ENCODE data around the gene SRSF4. TPM values are rescaled to one million over a fixed set of nuclear protein-coding genes. Genes with fewer than 3 reads are reported as not detected.

Gene SRSF4
- total RNA-seq, 2 donors from 2014 or later: 55.2 to 65.7 TPM

DNA sequence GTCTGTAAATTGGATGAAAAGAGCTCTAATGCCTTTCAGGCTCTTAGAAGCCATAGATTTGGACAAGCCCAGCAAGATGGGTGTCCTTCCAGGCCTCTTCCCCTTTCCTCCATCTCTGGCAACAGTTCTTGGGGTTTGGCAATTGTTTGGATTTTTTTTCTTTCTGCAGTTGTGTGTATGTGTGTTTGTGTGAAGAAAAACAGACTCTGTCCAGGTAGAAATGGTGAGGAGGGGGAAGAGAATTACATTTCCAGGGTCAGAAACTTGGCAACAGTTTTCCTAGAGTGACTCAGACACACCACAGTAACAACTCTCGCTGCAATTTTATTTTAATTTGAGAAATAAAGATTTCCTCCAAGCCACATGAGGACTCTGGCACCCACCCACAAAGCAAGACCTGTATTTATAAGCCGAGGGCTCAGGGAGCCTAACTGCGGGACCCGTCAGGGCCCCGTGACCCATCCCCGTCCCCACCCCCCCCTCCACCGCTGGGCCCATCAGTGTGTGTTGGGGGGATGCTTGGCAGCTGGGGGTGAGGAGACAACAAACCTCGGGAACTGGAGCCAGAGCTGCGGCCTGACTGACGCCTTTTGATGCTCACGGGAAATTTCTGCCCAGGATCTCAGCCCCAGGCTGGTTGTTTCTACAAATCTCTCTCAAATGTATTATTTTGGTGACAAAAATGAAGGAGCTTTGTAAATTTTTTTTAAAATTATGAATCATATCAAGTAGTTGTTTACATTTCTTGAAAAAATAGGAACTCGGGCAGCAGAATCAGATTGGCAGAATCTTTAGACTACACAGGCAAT lies 62.4 kb downstream of the SRSF4 start:
- intact Hi-C loops (cut with DNase I): no loop called here
- TF ChIP-seq POLR2A (IDR thresholded peaks at IDR 0.05) (no peak), POLR2AphosphoS5 (IDR thresholded peaks at IDR 0.05) (no peak)
- TF ChIP-seq, protein P1, sequence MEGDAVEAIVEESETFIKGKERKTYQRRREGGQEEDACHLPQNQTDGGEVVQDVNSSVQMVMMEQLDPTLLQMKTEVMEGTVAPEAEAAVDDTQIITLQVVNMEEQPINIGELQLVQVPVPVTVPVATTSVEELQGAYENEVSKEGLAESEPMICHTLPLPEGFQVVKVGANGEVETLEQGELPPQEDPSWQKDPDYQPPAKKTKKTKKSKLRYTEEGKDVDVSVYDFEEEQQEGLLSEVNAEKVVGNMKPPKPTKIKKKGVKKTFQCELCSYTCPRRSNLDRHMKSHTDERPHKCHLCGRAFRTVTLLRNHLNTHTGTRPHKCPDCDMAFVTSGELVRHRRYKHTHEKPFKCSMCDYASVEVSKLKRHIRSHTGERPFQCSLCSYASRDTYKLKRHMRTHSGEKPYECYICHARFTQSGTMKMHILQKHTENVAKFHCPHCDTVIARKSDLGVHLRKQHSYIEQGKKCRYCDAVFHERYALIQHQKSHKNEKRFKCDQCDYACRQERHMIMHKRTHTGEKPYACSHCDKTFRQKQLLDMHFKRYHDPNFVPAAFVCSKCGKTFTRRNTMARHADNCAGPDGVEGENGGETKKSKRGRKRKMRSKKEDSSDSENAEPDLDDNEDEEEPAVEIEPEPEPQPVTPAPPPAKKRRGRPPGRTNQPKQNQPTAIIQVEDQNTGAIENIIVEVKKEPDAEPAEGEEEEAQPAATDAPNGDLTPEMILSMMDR (IDR thresholded peaks at IDR 0.05): no peak
- Histone ChIP-seq H3K9me3 (no peaks in the 10 kb centered on the region), H3K4me1 (replicated peaks) (peaks cover 3% of the 10 kb centered on the region), H3K4me3 (no peak overlapping the region), H3K36me3 (no peaks in the 10 kb centered on the region), H3K27me3 (replicated peaks; ENCODE audit: insufficient read depth) (no peaks in the 10 kb centered on the region), H3K27ac (peak overlapping the region; percentile 4 to 58)
- no peak for DNase-seq (ENCODE audit: low spot score)
- WGBS: 51% methylated on average over 12 of the region's 12 CpGs

DNA sequence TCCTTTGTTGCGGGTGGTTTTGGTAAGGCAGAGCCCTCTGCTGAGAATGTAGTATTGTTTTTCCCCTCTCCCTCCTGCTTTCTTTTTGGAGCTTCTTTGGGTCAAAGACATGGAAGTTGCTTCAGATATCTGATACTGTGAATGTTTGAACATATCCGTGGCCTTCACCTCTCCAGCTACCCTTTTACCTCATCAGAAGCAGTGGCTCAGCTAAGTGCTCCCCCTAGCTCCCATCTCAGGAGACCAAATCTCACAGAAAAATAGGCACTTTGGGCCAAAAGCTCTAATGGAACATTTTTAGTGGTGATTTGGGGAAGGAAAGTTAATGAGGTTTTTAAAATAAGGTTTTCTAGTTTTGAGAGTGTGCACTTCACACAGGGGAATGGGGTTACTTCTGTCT lies 64.3 kb downstream of the SRSF4 start:
- 72% methylated on average over 2 of the region's 2 CpGs for WGBS
- no peaks in the 10 kb centered on the region for H3K27me3 ChIP-seq (replicated peaks; ENCODE audit: insufficient read depth)
- H3K36me3 ChIP-seq: no peaks in the 10 kb centered on the region
- no peak for DNase-seq (ENCODE audit: low spot score)
- TF ChIP-seq POLR2A (IDR thresholded peaks at IDR 0.05): no peak
- TF ChIP-seq, protein P1 (IDR thresholded peaks at IDR 0.05): no peak
- no peak for TF ChIP-seq POLR2AphosphoS5 (IDR thresholded peaks at IDR 0.05)
- no peaks in the 10 kb centered on the region for H3K9me3 ChIP-seq
- intact Hi-C loops (cut with DNase I): no loop called here
- H3K4me3 ChIP-seq: no peak overlapping the region
- no peaks in the 10 kb centered on the region for H3K4me1 ChIP-seq (replicated peaks)
- H3K27ac ChIP-seq: peak overlapping the region in 1 of 2 donors; percentile 22

DNA sequence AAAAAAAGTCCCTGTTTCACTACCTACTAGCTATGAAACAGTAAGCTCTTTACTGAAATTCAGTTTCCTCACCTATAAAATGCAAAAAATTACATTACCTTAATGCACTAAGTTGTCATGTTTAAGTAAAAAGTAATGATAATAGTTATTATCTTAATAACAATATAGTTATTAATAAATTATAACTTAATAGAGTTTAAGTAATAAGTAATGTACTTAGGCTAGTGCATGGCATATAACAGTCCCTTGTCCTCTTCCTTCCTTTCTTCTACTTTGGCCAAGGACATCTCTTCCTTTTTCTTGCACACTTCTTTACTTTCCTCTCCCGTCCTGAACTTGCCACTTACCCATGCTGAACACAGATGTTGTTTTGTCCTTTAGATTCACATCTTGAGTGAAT lies 67.0 kb downstream of the SRSF4 start:
- no peaks in the 10 kb centered on the region for H3K4me1 ChIP-seq (replicated peaks)
- no peaks in the 10 kb centered on the region for H3K27me3 ChIP-seq (replicated peaks; ENCODE audit: insufficient read depth)
- no peak for TF ChIP-seq POLR2AphosphoS5 (IDR thresholded peaks at IDR 0.05)
- TF ChIP-seq, protein P1 (IDR thresholded peaks at IDR 0.05): no peak
- no peak for TF ChIP-seq POLR2A (IDR thresholded peaks at IDR 0.05)
- WGBS: 89% methylated on average over 1 of the region's 1 CpG
- H3K9me3 ChIP-seq: no peaks in the 10 kb centered on the region
- DNase-seq (ENCODE audit: low spot score): no peak
- intact Hi-C loops (cut with DNase I): no loop called here
- no peaks in the 10 kb centered on the region for H3K36me3 ChIP-seq
- H3K4me3 ChIP-seq: no peak overlapping the region
- no peak overlapping the region for H3K27ac ChIP-seq

DNA sequence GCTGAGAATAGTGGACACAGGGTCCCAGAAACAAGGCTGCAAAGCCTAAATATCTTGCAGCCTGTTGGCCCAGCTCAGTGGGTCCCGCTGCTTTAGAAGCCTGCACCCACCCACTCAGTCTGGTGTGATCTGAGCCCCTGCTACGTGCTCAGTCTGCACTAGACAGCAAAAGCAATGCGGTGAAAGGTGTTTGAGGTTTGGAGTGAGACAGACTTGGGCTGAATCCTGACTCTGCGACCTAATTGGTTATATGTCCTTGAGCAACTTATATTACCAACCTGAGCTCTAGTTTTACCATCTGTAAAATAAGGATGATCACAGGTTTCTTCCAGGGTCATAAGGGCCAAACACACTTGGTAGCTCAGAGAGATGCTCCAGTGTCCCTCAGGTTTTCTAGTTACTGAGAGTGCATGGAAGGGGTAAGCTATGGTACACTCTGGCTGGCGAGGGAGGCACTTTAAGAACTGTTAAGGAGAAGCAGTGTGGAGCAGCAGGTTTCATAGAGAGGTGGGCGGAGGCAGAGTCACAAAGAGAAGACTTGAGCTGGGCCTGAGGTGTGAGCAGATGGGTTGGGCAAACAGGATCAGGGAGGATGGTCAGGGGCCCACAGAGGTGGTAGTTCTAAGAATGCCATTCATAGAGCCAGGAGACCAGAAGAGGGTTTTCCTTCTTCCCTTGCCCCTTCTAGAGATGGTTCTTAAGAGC lies 68.1 kb downstream of the SRSF4 start:
- WGBS: 75% methylated on average over 6 of the region's 6 CpGs
- H3K4me3 ChIP-seq: no peak overlapping the region
- no peaks in the 10 kb centered on the region for H3K27me3 ChIP-seq (replicated peaks; ENCODE audit: insufficient read depth)
- no peak overlapping the region for H3K27ac ChIP-seq
- H3K4me1 ChIP-seq (replicated peaks): no peaks in the 10 kb centered on the region
- H3K9me3 ChIP-seq: no peaks in the 10 kb centered on the region
- no peak for DNase-seq (ENCODE audit: low spot score)
- intact Hi-C loops (cut with DNase I): no loop called here
- TF ChIP-seq POLR2AphosphoS5 (IDR thresholded peaks at IDR 0.05): no peak
- TF ChIP-seq, protein P1 (IDR thresholded peaks at IDR 0.05): no peak
- TF ChIP-seq POLR2A (IDR thresholded peaks at IDR 0.05): no peak
- H3K36me3 ChIP-seq: no peaks in the 10 kb centered on the region
